Skeletal muscle satellite cell (primary cell): Measurements from ENCODE around the gene SMAD6.
A peak's percentile ranks its signal among the peaks of the same experiment; 100 is the strongest.

Source experiments
- H3K27me3 ChIP-seq: 2 replicates; pipeline ENCODE4 v1.7.0; 2013; ENCODE audit warnings: low read length; ENCODE audit not compliant: control insufficient read depth, insufficient read depth
- H3K36me3 ChIP-seq: 2 replicates; pipeline ENCODE4 v1.7.0; 2013; ENCODE audit warnings: mild to moderate bottlenecking, control low read depth, low read length; ENCODE audit not compliant: insufficient read depth
- H3K4me1 ChIP-seq: 2 replicates; pipeline ENCODE4 v1.7.0; 2013; ENCODE audit warnings: low read length; ENCODE audit not compliant: control insufficient read depth, insufficient read depth
- H3K4me2 ChIP-seq: 2 replicates; pipeline ENCODE4 v1.7.0; 2013; ENCODE audit warnings: mild to moderate bottlenecking, low read length
- H3K4me3 ChIP-seq: 2 replicates; pipeline ENCODE4 v1.7.0; 2013; ENCODE audit warnings: low read length
- H3K9ac ChIP-seq: 2 replicates; pipeline ENCODE4 v1.7.0; 2013; ENCODE audit warnings: mild to moderate bottlenecking, low read depth, low read length, moderate library complexity
- H3K9me3 ChIP-seq: replicated peaks from 2 replicates; pipeline ENCODE4 v1.7.0; 2013; ENCODE audit warnings: mild to moderate bottlenecking, control low read depth, low read length

SMAD6 gene

GRCh38 chr15:66815318-66815717, 113.3 kb downstream of the SMAD6 start:
- H3K9me3 ChIP-seq: no peaks in the 10 kb centered on the region
- peaks cover 30% of the 10 kb centered on the region for H3K4me1 ChIP-seq
- peak overlapping the region; percentile 13 for H3K4me3 ChIP-seq

GRCh38 chr15:66816201-66816600, 114.2 kb downstream of the SMAD6 start:
- H3K27me3 ChIP-seq: no peaks in the 10 kb centered on the region
- no peaks in the 10 kb centered on the region for H3K36me3 ChIP-seq
- no peak overlapping the region for H3K4me2 ChIP-seq
- peaks cover 38% of the 10 kb centered on the region for H3K4me1 ChIP-seq
- no peak overlapping the region for H3K4me3 ChIP-seq
- no peak overlapping the region for H3K9ac ChIP-seq
- H3K9me3 ChIP-seq: no peaks in the 10 kb centered on the region

More at GRCh38 chr15:66815318-66815717, 113.3 kb downstream of the SMAD6 start:
- Histone ChIP-seq H3K9ac (no peak overlapping the region), H3K36me3 (no peaks in the 10 kb centered on the region), H3K27me3 (no peaks in the 10 kb centered on the region), H3K4me2 (peak overlapping the region; percentile 29)

GRCh38 chr15:66819084-66819483, 117.0 kb downstream of the SMAD6 start:
- H3K27me3 ChIP-seq: no peaks in the 10 kb centered on the region
- peaks cover 40% of the 10 kb centered on the region for H3K4me1 ChIP-seq
- no peak overlapping the region for H3K4me2 ChIP-seq
- no peaks in the 10 kb centered on the region for H3K36me3 ChIP-seq
- H3K4me3 ChIP-seq: no peak overlapping the region
- H3K9me3 ChIP-seq: no peaks in the 10 kb centered on the region
- no peak overlapping the region for H3K9ac ChIP-seq

GRCh38 chr15:66820481-66821176, 118.6 kb downstream of the SMAD6 start:
- Histone ChIP-seq H3K4me2 (no peak overlapping the region), H3K36me3 (no peaks in the 10 kb centered on the region), H3K27me3 (no peaks in the 10 kb centered on the region), H3K9ac (no peak overlapping the region), H3K9me3 (no peaks in the 10 kb centered on the region), H3K4me3 (no peak overlapping the region), H3K4me1 (peaks cover 30% of the 10 kb centered on the region)

DNA sequence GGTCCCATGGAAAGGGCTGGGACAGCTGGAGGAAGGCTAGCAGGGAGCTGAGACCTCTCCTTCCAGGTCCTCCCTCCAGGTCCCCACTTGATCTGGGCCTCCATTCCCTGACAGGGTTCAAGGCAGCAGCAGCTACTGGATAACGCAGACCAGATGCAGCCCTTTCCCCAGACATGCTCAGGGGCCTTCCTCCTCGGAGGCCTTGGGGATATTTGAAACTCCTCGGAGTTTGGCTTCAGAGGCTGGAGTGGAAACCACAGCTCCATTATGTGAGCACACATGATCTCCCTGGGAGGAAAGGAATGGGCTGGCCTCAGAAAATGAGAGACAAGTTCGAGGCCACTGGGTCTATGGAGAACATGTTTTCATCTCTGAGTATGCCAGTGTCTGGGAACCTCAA, 119.3 kb downstream of the SMAD6 start:
- Histone ChIP-seq H3K9me3 (no peaks in the 10 kb centered on the region), H3K4me3 (no peak overlapping the region), H3K27me3 (no peaks in the 10 kb centered on the region), H3K36me3 (no peaks in the 10 kb centered on the region), H3K9ac (no peak overlapping the region), H3K4me2 (no peak overlapping the region), H3K4me1 (peaks cover 23% of the 10 kb centered on the region)

DNA sequence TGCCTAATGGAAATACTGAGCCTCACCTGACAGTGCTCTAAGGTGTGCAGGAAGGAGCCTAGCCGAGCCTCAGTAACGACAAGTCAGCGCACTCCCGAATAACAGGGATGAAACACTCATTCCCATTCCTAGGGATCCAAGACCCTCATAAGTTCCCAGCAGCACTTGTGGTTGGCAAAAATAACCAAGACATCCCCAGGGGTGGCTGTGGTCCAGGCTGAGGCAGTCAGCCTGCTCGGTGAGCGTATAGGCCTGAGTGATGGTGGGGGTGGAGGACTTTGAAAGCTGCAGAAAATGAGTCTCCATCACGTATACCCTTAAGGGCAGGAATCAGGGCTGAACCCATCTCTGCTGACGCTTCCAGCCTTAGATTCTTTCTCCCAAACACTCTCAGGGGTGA, 120.1 kb downstream of the SMAD6 start:
- Histone ChIP-seq H3K4me3 (no peak overlapping the region), H3K9ac (no peak overlapping the region), H3K27me3 (no peaks in the 10 kb centered on the region), H3K4me1 (peaks cover 21% of the 10 kb centered on the region), H3K4me2 (no peak overlapping the region), H3K36me3 (no peaks in the 10 kb centered on the region), H3K9me3 (no peaks in the 10 kb centered on the region)

- Histone ChIP-seq H3K36me3 (no peaks in the 10 kb centered on the region), H3K27me3 (no peaks in the 10 kb centered on the region), H3K4me3 (no peak overlapping the region), H3K4me1 (peaks cover 21% of the 10 kb centered on the region), H3K9me3 (no peaks in the 10 kb centered on the region), H3K4me2 (no peak overlapping the region), H3K9ac (no peak overlapping the region)
Observed at GRCh38 chr15:66822576-66822975, 120.5 kb downstream of the SMAD6 start.

- no peak overlapping the region for H3K4me2 ChIP-seq
- H3K4me1 ChIP-seq: peaks cover 21% of the 10 kb centered on the region
- H3K9me3 ChIP-seq: no peaks in the 10 kb centered on the region
- H3K9ac ChIP-seq: no peak overlapping the region
- no peaks in the 10 kb centered on the region for H3K27me3 ChIP-seq
- H3K36me3 ChIP-seq: no peaks in the 10 kb centered on the region
- H3K4me3 ChIP-seq: no peak overlapping the region
Observed at GRCh38 chr15:66823601-66824000, 121.6 kb downstream of the SMAD6 start.

- Histone ChIP-seq H3K36me3 (no peaks in the 10 kb centered on the region), H3K27me3 (no peaks in the 10 kb centered on the region), H3K4me2 (no peak overlapping the region), H3K4me3 (no peak overlapping the region), H3K9ac (no peak overlapping the region), H3K4me1 (peaks cover 15% of the 10 kb centered on the region), H3K9me3 (no peaks in the 10 kb centered on the region)
Observed at GRCh38 chr15:66824424-66824823, 122.4 kb downstream of the SMAD6 start.

GRCh38 chr15:66825139-66825538, 123.1 kb downstream of the SMAD6 start:
- H3K36me3 ChIP-seq: no peaks in the 10 kb centered on the region
- H3K4me3 ChIP-seq: no peak overlapping the region
- H3K4me2 ChIP-seq: no peak overlapping the region
- no peak overlapping the region for H3K9ac ChIP-seq
- no peaks in the 10 kb centered on the region for H3K9me3 ChIP-seq
- peaks cover 21% of the 10 kb centered on the region for H3K4me1 ChIP-seq
- no peaks in the 10 kb centered on the region for H3K27me3 ChIP-seq

DNA sequence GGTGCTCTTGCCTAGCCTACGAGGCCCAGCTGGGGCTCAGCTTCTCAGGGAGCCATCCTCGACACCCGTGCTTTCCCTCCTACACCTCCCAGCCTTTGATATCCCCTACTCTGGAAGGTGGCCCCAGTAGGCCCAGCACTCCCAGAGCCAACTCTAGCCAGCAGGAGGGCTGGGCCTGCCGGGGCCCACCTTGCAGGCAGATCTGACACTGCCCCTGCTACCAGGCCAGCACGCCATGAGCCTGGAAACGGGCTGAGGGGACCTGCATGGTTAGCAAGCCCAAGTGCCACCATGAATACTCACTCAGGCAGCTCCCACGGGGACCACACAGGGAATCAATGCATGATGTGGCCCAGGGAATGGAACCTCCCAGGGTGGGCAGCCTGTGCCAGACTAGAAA, 123.7 kb downstream of the SMAD6 start:
- no peak overlapping the region for H3K4me3 ChIP-seq
- H3K27me3 ChIP-seq: no peaks in the 10 kb centered on the region
- no peak overlapping the region for H3K9ac ChIP-seq
- peaks cover 21% of the 10 kb centered on the region for H3K4me1 ChIP-seq
- H3K9me3 ChIP-seq: no peaks in the 10 kb centered on the region
- no peak overlapping the region for H3K4me2 ChIP-seq
- H3K36me3 ChIP-seq: no peaks in the 10 kb centered on the region

GRCh38 chr15:66826507-66826906, 124.5 kb downstream of the SMAD6 start:
- no peaks in the 10 kb centered on the region for H3K27me3 ChIP-seq
- H3K4me1 ChIP-seq: peaks cover 19% of the 10 kb centered on the region
- H3K9ac ChIP-seq: no peak overlapping the region
- H3K4me2 ChIP-seq: no peak overlapping the region
- no peaks in the 10 kb centered on the region for H3K9me3 ChIP-seq
- H3K4me3 ChIP-seq: no peak overlapping the region
- no peaks in the 10 kb centered on the region for H3K36me3 ChIP-seq
